Endodermal cell (in vitro differentiated cells): ENCODE results near the gene TTC7B. TPM values are rescaled to one million over a fixed set of nuclear protein-coding genes. Genes with fewer than 3 reads are reported as not detected.
"Not testable (repeated sequence)": the region's sequence is repeated elsewhere in the genome, so short reads cannot be mapped to it uniquely, and the experiment has no call there.

Source experiments
- DNase-seq: peaks from one replicate; pipeline ENCODE4 v3.0.0-alpha.2; 2017
- H3K27ac ChIP-seq: 2 replicates; pipeline ENCODE4 v1.5.1; 2013; ENCODE audit warnings: mild to moderate bottlenecking, low read depth, low read length, moderate library complexity
- H3K27me3 ChIP-seq: 2 replicates; pipeline ENCODE4 v1.6.1; 2013; ENCODE audit warnings: mild to moderate bottlenecking, low read length, moderate library complexity; ENCODE audit not compliant: insufficient read depth, control insufficient read depth, poor library complexity, severe bottlenecking
- H3K36me3 ChIP-seq: 2 replicates; pipeline ENCODE4 v1.7.0; 2013; ENCODE audit warnings: mild to moderate bottlenecking, low read length, moderate library complexity; ENCODE audit not compliant: control insufficient read depth, insufficient read depth
- H3K4me1 ChIP-seq: one replicate; pipeline ENCODE4 v1.7.0; 2013; ENCODE audit warnings: low read length; ENCODE audit not compliant: control insufficient read depth, insufficient read depth
- H3K4me3 ChIP-seq: 2 replicates; pipeline ENCODE4 v1.5.1; 2013; ENCODE audit warnings: mild to moderate bottlenecking, low read length, moderate library complexity
- H3K9ac ChIP-seq: 2 replicates; pipeline ENCODE4 v1.6.1; 2013; ENCODE audit warnings: mild to moderate bottlenecking, low read length, moderate library complexity; ENCODE audit not compliant: poor library complexity, severe bottlenecking; ENCODE audit errors: extremely low read depth
- H3K9me3 ChIP-seq: 2 replicates; pipeline ENCODE4 v1.6.1; 2013; ENCODE audit warnings: mild to moderate bottlenecking, low read length, moderate library complexity; ENCODE audit not compliant: control insufficient read depth
- H3K27ac Mint-ChIP-seq: 2 replicates; pipeline ENCODE4 v1.8.0; 2020; ENCODE audit warnings: mixed read lengths
- H3K27me3 Mint-ChIP-seq: 2 replicates; pipeline ENCODE4 v1.8.0; 2021; ENCODE audit warnings: mild to moderate bottlenecking, mixed read lengths; ENCODE audit not compliant: insufficient read depth
- H3K36me3 Mint-ChIP-seq: 2 replicates; pipeline ENCODE4 v1.8.0; 2020; ENCODE audit warnings: low read depth, mixed read lengths
- H3K4me1 Mint-ChIP-seq: 2 replicates; pipeline ENCODE4 v1.8.0; 2020; ENCODE audit warnings: mixed read lengths
- H3K4me3 Mint-ChIP-seq: 2 replicates; pipeline ENCODE4 v1.8.0; 2020; ENCODE audit warnings: mild to moderate bottlenecking, moderate library complexity, mixed read lengths
- H3K9me3 Mint-ChIP-seq: 2 replicates; pipeline ENCODE4 v1.8.0; 2020; ENCODE audit warnings: mild to moderate bottlenecking, mixed read lengths
- CTCF ChIP-seq: fragments of 200-600 bp; sonication (generic); conservative IDR thresholded peaks from 2 replicates; pipeline ENCODE4 v1.5.0; 2021; ENCODE audit warnings: antibody characterized with exemption, mild to moderate bottlenecking
- WGBS, 2 experiments: methylation state at CpG; one replicate each; pipeline versions ENCODE4 v1.1.5 to v1.1.7; 2013; ENCODE audit warnings: missing lambda C conversion rate in 2 of 2, mixed read lengths in 1 of 2; ENCODE audit not compliant: insufficient coverage in 1 of 2, insufficient read length in 1 of 2; 5-methylcytosine and 5-hydroxymethylcytosine counted together
- total RNA-seq, 2 donors: library from RNA; stranded (reverse); fragmentation: NEBNext Ultra II Directional in 1 of 2; extraction: Animal tissue kit (Norgen Biotek cat#: 25700) in 1 of 2; gene quantifications; 2 replicates in 1 of 2; 3 replicates in 1 of 2; pipeline ENCODE4 v1.2.1, GENCODE V29; 2021

Gene TTC7B
- total RNA-seq, 2 donors from 2014 or later, result 51.3 to 62.6 TPM

- Histone ChIP-seq H3K27ac (no peak overlapping the region), H3K27me3 (no peaks in the 10 kb centered on the region), H3K4me1 (no peaks in the 10 kb centered on the region), H3K9ac (no peak overlapping the region), H3K36me3 (no peaks in the 10 kb centered on the region), H3K9me3 (peaks cover 7% of the 10 kb centered on the region), H3K4me3 (no peak overlapping the region)
- Mint-ChIP-seq H3K27me3 (no peaks in the 10 kb centered on the region), H3K4me3 (no peak overlapping the region), H3K27ac (no peak overlapping the region), H3K9me3 (peaks cover 12% of the 10 kb centered on the region), H3K36me3 (peaks cover 8% of the 10 kb centered on the region), H3K4me1 (no peaks in the 10 kb centered on the region)
- TF ChIP-seq CTCF, result no peak
- 89 to 98% methylated on average over 6 of the region's 6 CpGs for WGBS, 2 experiments
- DNase-seq, result no peak
Measured at GRCh38 chr14:90527978-90528377, 288.3 kb downstream of the TTC7B start.

- not testable (repeated sequence) for H3K27ac Mint-ChIP-seq, H3K9ac ChIP-seq, DNase-seq, H3K4me1 Mint-ChIP-seq, H3K36me3 ChIP-seq, H3K4me1 ChIP-seq, H3K9me3 ChIP-seq, H3K4me3 ChIP-seq, H3K4me3 Mint-ChIP-seq, H3K36me3 Mint-ChIP-seq, H3K27me3 ChIP-seq, H3K27ac ChIP-seq, H3K27me3 Mint-ChIP-seq
- peaks cover 12% of the 10 kb centered on the region for H3K9me3 Mint-ChIP-seq
- 92 to 100% methylated on average over 5 to 8 of the region's 8 CpGs for WGBS, 2 experiments
Measured at GRCh38 chr14:90526536-90526935, 289.7 kb downstream of the TTC7B start.

- H3K36me3 ChIP-seq, H3K9ac ChIP-seq, H3K9me3 ChIP-seq, H3K27ac ChIP-seq, H3K27me3 Mint-ChIP-seq, DNase-seq, H3K4me3 Mint-ChIP-seq, H3K27ac Mint-ChIP-seq, H3K4me1 ChIP-seq, H3K4me3 ChIP-seq, H3K27me3 ChIP-seq, H3K4me1 Mint-ChIP-seq, H3K36me3 Mint-ChIP-seq: not testable (repeated sequence)
- WGBS, 2 experiments, result 96 to 100% methylated on average over 4 to 22 of the region's 42 CpGs
- H3K9me3 Mint-ChIP-seq, result peaks cover 12% of the 10 kb centered on the region
Measured at GRCh38 chr14:90525353-90526028, 290.7 kb downstream of the TTC7B start.

- Mint-ChIP-seq H3K4me1 (peaks cover 4% of the 10 kb centered on the region), H3K9me3 (peaks cover 12% of the 10 kb centered on the region), H3K4me3 (no peak overlapping the region), H3K27ac (no peak overlapping the region), H3K36me3 (peaks cover 8% of the 10 kb centered on the region), H3K27me3 (no peaks in the 10 kb centered on the region)
- Histone ChIP-seq H3K4me1 (no peaks in the 10 kb centered on the region), H3K27ac (no peak overlapping the region), H3K27me3 (no peaks in the 10 kb centered on the region), H3K4me3 (no peak overlapping the region), H3K9ac (no peak overlapping the region), H3K36me3 (no peaks in the 10 kb centered on the region), H3K9me3 (peaks cover 7% of the 10 kb centered on the region)
- no peak for DNase-seq
- TF ChIP-seq CTCF, result no peak
- 90 to 99% methylated on average over 9 to 18 of the region's 18 CpGs for WGBS, 2 experiments
Measured at GRCh38 chr14:90523961-90524875, 292.0 kb downstream of the TTC7B start.
